Neuronal stem cell (in vitro differentiated cells): ENCODE measurements around the gene ARHGEF1.

Experiments
- DNase-seq: peaks from one replicate; pipeline ENCODE4 v3.0.0-alpha.2; 2013; ENCODE audit warnings: low spot score
- H2AFZ ChIP-seq: one replicate; pipeline ENCODE4 v1.6.1; 2013; ENCODE audit warnings: mild to moderate bottlenecking, low read length, inconsistent platforms
- H2AK5ac ChIP-seq: 2 replicates; pipeline ENCODE4 v1.6.1; 2013; ENCODE audit warnings: low read depth, mild to moderate bottlenecking, inconsistent platforms, low read length, moderate library complexity, mixed read lengths
- H2BK120ac ChIP-seq: 2 replicates; pipeline ENCODE4 v1.6.1; 2013; ENCODE audit warnings: low read depth, mild to moderate bottlenecking, inconsistent platforms, low read length, moderate library complexity, mixed read lengths
- H2BK12ac ChIP-seq: one replicate; pipeline ENCODE4 v1.6.1; 2013; ENCODE audit warnings: low read length, inconsistent platforms
- H2BK15ac ChIP-seq: 2 replicates; pipeline ENCODE4 v1.6.1; 2013; ENCODE audit warnings: mild to moderate bottlenecking, low read length, inconsistent platforms, mixed read lengths
- H2BK5ac ChIP-seq: one replicate; pipeline ENCODE4 v1.6.1; 2013; ENCODE audit warnings: inconsistent platforms, mild to moderate bottlenecking, low read length, moderate library complexity
- H3K14ac ChIP-seq: one replicate; pipeline ENCODE4 v1.6.1; 2013; ENCODE audit warnings: low read length, inconsistent platforms
- H3K18ac ChIP-seq: 2 replicates; pipeline ENCODE4 v1.6.1; 2013; ENCODE audit warnings: low read length, inconsistent platforms
- H3K23ac ChIP-seq: 2 replicates; pipeline ENCODE4 v1.6.1; 2013; ENCODE audit warnings: low read depth, mild to moderate bottlenecking, mixed read lengths, low read length, inconsistent platforms; ENCODE audit not compliant: poor library complexity
- H3K27ac ChIP-seq: replicated peaks from 3 replicates; pipeline ENCODE4 v1.5.1; 2013; ENCODE audit warnings: low read length, inconsistent platforms
- H3K27me3 ChIP-seq, 3 experiments: 2 replicates each; pipeline ENCODE4 v1.6.1; 2013; ENCODE audit warnings: low read length in 3 of 3, mild to moderate bottlenecking in 2 of 3, inconsistent platforms in 1 of 3, low read depth in 1 of 3, mixed read lengths in 1 of 3, moderate library complexity in 1 of 3; ENCODE audit not compliant: control insufficient read depth in 3 of 3, insufficient read depth in 3 of 3
- H3K36me3 ChIP-seq, 2 donors: replicated peaks in 1 of 2; 2 replicates each; pipeline ENCODE4 v1.6.1; 2013; ENCODE audit warnings: low read length in 2 of 2; ENCODE audit not compliant: control insufficient read depth in 2 of 2, insufficient read depth in 2 of 2
- H3K4ac ChIP-seq: 2 replicates; pipeline ENCODE4 v1.6.1; 2013; ENCODE audit warnings: inconsistent platforms, mild to moderate bottlenecking, low read length, moderate library complexity
- H3K4me1 ChIP-seq, 2 donors: 1 replicate in 1 of 2; 2 replicates in 1 of 2; pipeline ENCODE4 v1.6.1; 2013; ENCODE audit warnings: low read length in 2 of 2, low read depth in 1 of 2; ENCODE audit not compliant: control insufficient read depth in 2 of 2, insufficient read depth in 1 of 2
- H3K4me2 ChIP-seq: one replicate; pipeline ENCODE4 v1.6.1; 2013; ENCODE audit warnings: mild to moderate bottlenecking, low read length, inconsistent platforms; ENCODE audit not compliant: insufficient read depth, poor library complexity, severe bottlenecking
- H3K4me3 ChIP-seq, 2 donors: 2 replicates each; pipeline ENCODE4 v1.5.1; 2013; ENCODE audit warnings: low read length in 2 of 2, mild to moderate bottlenecking in 2 of 2, inconsistent platforms in 1 of 2, moderate library complexity in 1 of 2
- H3K79me1 ChIP-seq: one replicate; pipeline ENCODE4 v1.6.1; 2013; ENCODE audit warnings: low read depth, mild to moderate bottlenecking, inconsistent platforms, low read length, moderate library complexity
- H3K9ac ChIP-seq: one replicate; pipeline ENCODE4 v1.6.1; 2013; ENCODE audit warnings: mild to moderate bottlenecking, low read depth, low read length, inconsistent platforms; ENCODE audit not compliant: poor library complexity
- H3K9me3 ChIP-seq, 2 donors: replicated peaks in 1 of 2; 2 replicates each; pipeline versions ENCODE3 to v1.6.1; 2013; ENCODE audit warnings: low read length in 2 of 2, mild to moderate bottlenecking in 2 of 2, inconsistent platforms in 1 of 2, low read depth in 1 of 2, mixed read lengths in 1 of 2, moderate library complexity in 1 of 2; ENCODE audit not compliant: control insufficient read depth in 2 of 2, insufficient read depth in 1 of 2
- H4K8ac ChIP-seq: one replicate; pipeline ENCODE4 v1.6.1; 2013; ENCODE audit warnings: low read depth, mild to moderate bottlenecking, inconsistent platforms, low read length, moderate library complexity
- H4K91ac ChIP-seq: one replicate; pipeline ENCODE4 v1.6.1; 2013; ENCODE audit warnings: low read length, low read depth, mild to moderate bottlenecking, inconsistent platforms; ENCODE audit not compliant: poor library complexity
- WGBS, 2 donors: extraction: QIAGEN DNeasy Blood & Tissue Kit; methylation state at CpG; one replicate each; pipeline ENCODE4 v1.1.7; 2013; ENCODE audit warnings: missing lambda C conversion rate in 2 of 2, mixed read lengths in 1 of 2; ENCODE audit not compliant: insufficient read length in 2 of 2, insufficient replicate concordance in 1 of 2; ENCODE audit errors: extremely low coverage in 2 of 2; 5-methylcytosine and 5-hydroxymethylcytosine counted together

The ARHGEF1 gene

GRCh38 chr19:41932259-41932719 lies 49.3 kb downstream of the ARHGEF1 start:
- peaks cover 0 to 2% of the 10 kb centered on the region in 2 donors for H3K9me3 ChIP-seq
- H3K9ac ChIP-seq, result no peak overlapping the region
- no peak overlapping the region for H3K4me3 ChIP-seq
- H3K79me1 ChIP-seq, result no peaks in the 10 kb centered on the region
- H2AK5ac ChIP-seq, result peak overlapping the region; percentile 29
- no peak overlapping the region for H2AFZ ChIP-seq
- H3K4me2 ChIP-seq, result no peak overlapping the region
- no peak overlapping the region for H3K18ac ChIP-seq
- H3K14ac ChIP-seq, result peak overlapping the region; percentile 94
- no CpG with 5 or more reads among the region's 11 CpGs for WGBS, 2 donors
- H2BK5ac ChIP-seq, result no peak overlapping the region
- H4K91ac ChIP-seq, result no peak overlapping the region
- H2BK15ac ChIP-seq, result peak overlapping the region; percentile 59
- DNase-seq, result no peak
- no peak overlapping the region for H4K8ac ChIP-seq
- H3K23ac ChIP-seq, result peak overlapping the region; percentile 49
- no peak overlapping the region for H2BK12ac ChIP-seq
- H3K36me3 ChIP-seq, result no peaks in the 10 kb centered on the region
- peaks cover 6 to 10% of the 10 kb centered on the region in 2 donors for H3K4me1 ChIP-seq
- H2BK120ac ChIP-seq, result no peak overlapping the region
- H3K27ac ChIP-seq, result no peak overlapping the region
- H3K27me3 ChIP-seq, result peaks cover 40 to 97% (median 91%) of the 10 kb centered on the region in 3 experiments
- H3K4ac ChIP-seq, result no peak overlapping the region

GRCh38 chr19:41932720-41933332 lies 49.8 kb downstream of the ARHGEF1 start:
- Histone ChIP-seq H3K36me3 (no peaks in the 10 kb centered on the region), H3K23ac (no peak overlapping the region), H3K27me3 (peaks cover 38 to 98% (median 91%) of the 10 kb centered on the region in 3 experiments), H3K4me3 (no peak overlapping the region), H2BK15ac (no peak overlapping the region), H2AK5ac (no peak overlapping the region), H3K9me3 (peaks cover 0 to 2% of the 10 kb centered on the region in 2 donors), H3K4me2 (no peak overlapping the region), H3K18ac (no peak overlapping the region), H4K8ac (no peak overlapping the region), H3K4me1 (peaks cover 6 to 10% of the 10 kb centered on the region in 2 donors), H3K79me1 (no peaks in the 10 kb centered on the region), H2BK12ac (no peak overlapping the region), H4K91ac (no peak overlapping the region), H2BK120ac (no peak overlapping the region), H3K9ac (no peak overlapping the region), H2BK5ac (no peak overlapping the region), H2AFZ (no peak overlapping the region), H3K14ac (peak overlapping the region; percentile 72), H3K27ac (no peak overlapping the region), H3K4ac (no peak overlapping the region)
- DNase-seq, result no peak
- no CpG with 5 or more reads among the region's 29 CpGs for WGBS, 2 donors

GRCh38 chr19:41933693-41934426 lies 50.9 kb downstream of the ARHGEF1 start:
- Histone ChIP-seq H4K8ac (no peak overlapping the region), H3K4ac (no peak overlapping the region), H3K27ac (no peak overlapping the region), H2BK120ac (no peak overlapping the region), H3K4me2 (no peak overlapping the region), H3K9me3 (peaks cover 0 to 2% of the 10 kb centered on the region in 2 donors), H4K91ac (no peak overlapping the region), H3K9ac (no peak overlapping the region), H2BK5ac (no peak overlapping the region), H3K4me1 (peaks cover 3 to 5% of the 10 kb centered on the region in 2 donors), H2BK15ac (no peak overlapping the region), H3K79me1 (no peaks in the 10 kb centered on the region), H2AK5ac (no peak overlapping the region), H3K23ac (no peak overlapping the region), H2AFZ (no peak overlapping the region), H3K36me3 (no peaks in the 10 kb centered on the region), H3K4me3 (no peak overlapping the region), H3K14ac (no peak overlapping the region), H3K27me3 (peaks cover 33 to 92% (median 85%) of the 10 kb centered on the region in 3 experiments), H2BK12ac (no peak overlapping the region), H3K18ac (no peak overlapping the region)
- WGBS, 2 donors, result no CpG with 5 or more reads among the region's 7 CpGs
- DNase-seq, result no peak

GRCh38 chr19:41934849-41935374 lies 51.9 kb downstream of the ARHGEF1 start:
- H4K91ac ChIP-seq, result no peak overlapping the region
- H3K4ac ChIP-seq, result no peak overlapping the region
- H2BK120ac ChIP-seq, result no peak overlapping the region
- H2AK5ac ChIP-seq, result peak overlapping the region; percentile 26
- H2AFZ ChIP-seq, result no peak overlapping the region
- no peaks in the 10 kb centered on the region for H3K36me3 ChIP-seq
- no peaks in the 10 kb centered on the region for H3K4me1 ChIP-seq
- H4K8ac ChIP-seq, result no peak overlapping the region
- no peak overlapping the region for H3K4me2 ChIP-seq
- H3K27me3 ChIP-seq, result peaks cover 24 to 85% (median 75%) of the 10 kb centered on the region in 3 experiments
- H3K4me3 ChIP-seq, result no peak overlapping the region
- H3K14ac ChIP-seq, result no peak overlapping the region
- H3K79me1 ChIP-seq, result no peaks in the 10 kb centered on the region
- H2BK5ac ChIP-seq, result no peak overlapping the region
- no peak overlapping the region for H3K27ac ChIP-seq
- H3K18ac ChIP-seq, result no peak overlapping the region
- no peak overlapping the region for H2BK12ac ChIP-seq
- peak; percentile 86 for DNase-seq
- H3K9me3 ChIP-seq, result peaks cover 0 to 2% of the 10 kb centered on the region in 2 donors
- no peak overlapping the region for H2BK15ac ChIP-seq
- peak overlapping the region; percentile 60 for H3K23ac ChIP-seq
- H3K9ac ChIP-seq, result no peak overlapping the region
- WGBS, 2 donors, result no CpG with 5 or more reads among the region's 7 CpGs
